GM23248 (cell line): Measurements from ENCODE around the gene ZBTB16. TPM values are rescaled to one million over a fixed set of nuclear protein-coding genes. Genes with fewer than 3 reads are reported as not detected.

ENCODE experiments used
- DNase-seq: peaks from one replicate; pipeline ENCODE4 v3.0.0-alpha.2; 2015
- H2AFZ ChIP-seq: fragments of 200-600 bp; sonication (generic); 2 replicates; pipeline ENCODE4 v1.6.1; 2016; ENCODE audit warnings: antibody characterized with exemption
- H3F3A ChIP-seq: fragments of 200-600 bp; sonication (generic); 2 replicates; pipeline ENCODE4 v1.6.1; 2016; ENCODE audit warnings: mild to moderate bottlenecking, antibody characterized with exemption, mixed run types; ENCODE audit not compliant: insufficient read depth
- H3K27ac ChIP-seq: fragments of 200-600 bp; sonication (generic); 2 replicates; pipeline ENCODE4 v1.5.1; 2016; ENCODE audit warnings: mild to moderate bottlenecking
- H3K27me3 ChIP-seq: fragments of 200-600 bp; sonication (generic); replicated peaks from 2 replicates; pipeline ENCODE4 v1.6.1; 2016; ENCODE audit warnings: mild to moderate bottlenecking; ENCODE audit not compliant: insufficient read depth
- H3K36me3 ChIP-seq: fragments of 200-600 bp; sonication (generic); 2 replicates; pipeline ENCODE4 v1.6.1; 2016; ENCODE audit warnings: low read depth, mild to moderate bottlenecking
- H3K4me1 ChIP-seq: fragments of 200-600 bp; sonication (generic); 2 replicates; pipeline ENCODE4 v1.6.1; 2016; ENCODE audit warnings: mild to moderate bottlenecking; ENCODE audit not compliant: insufficient read depth
- H3K4me2 ChIP-seq: fragments of 200-600 bp; sonication (generic); one replicate; pipeline ENCODE4 v1.6.1; 2016; ENCODE audit warnings: mild to moderate bottlenecking; ENCODE audit not compliant: unreplicated experiment
- H3K4me3 ChIP-seq: fragments of 200-600 bp; sonication (generic); 2 replicates; pipeline ENCODE4 v1.5.1; 2016; ENCODE audit warnings: mild to moderate bottlenecking
- H3K79me2 ChIP-seq: fragments of 200-600 bp; sonication (generic); 2 replicates; pipeline ENCODE4 v1.6.1; 2016; ENCODE audit warnings: mild to moderate bottlenecking; ENCODE audit not compliant: insufficient read depth
- H3K9ac ChIP-seq: fragments of 200-600 bp; sonication (generic); 2 replicates; pipeline ENCODE4 v1.6.1; 2016; ENCODE audit warnings: mild to moderate bottlenecking
- H3K9me2 ChIP-seq: fragments of 200-600 bp; sonication (generic); 2 replicates; pipeline ENCODE4 v1.6.1; 2016; ENCODE audit warnings: mixed run types, mild to moderate bottlenecking, moderate library complexity; ENCODE audit not compliant: insufficient read depth
- H3K9me3 ChIP-seq: fragments of 200-600 bp; sonication (generic); one replicate; pipeline ENCODE4 v1.6.1; 2017; ENCODE audit warnings: low read depth
- H4K20me1 ChIP-seq: fragments of 200-600 bp; sonication (generic); 2 replicates; pipeline ENCODE4 v1.6.0; 2016; ENCODE audit not compliant: insufficient read depth
- EZH2 ChIP-seq: fragments of 200-600 bp; sonication (generic); IDR thresholded peaks from 2 replicates; pipeline ENCODE4 v1.6.1; 2018; ENCODE audit warnings: antibody characterized with exemption, mild to moderate bottlenecking; ENCODE audit not compliant: insufficient read depth, poor library complexity, severe bottlenecking
- EZH2phosphoT487 ChIP-seq: fragments of 200-600 bp; sonication (generic); IDR thresholded peaks from 2 replicates; pipeline ENCODE4 v1.6.1; 2018; ENCODE audit warnings: antibody characterized with exemption, moderate library complexity, mild to moderate bottlenecking, low read depth; ENCODE audit not compliant: insufficient read depth
- WGBS, 2 experiments: methylation state at CpG; one replicate each; pipeline ENCODE4 v1.1.6; 2015 to 2017; ENCODE audit warnings: low lambda C conversion rate in 2 of 2, low coverage in 1 of 2; ENCODE audit errors: missing lambda C conversion rate in 2 of 2; 5-methylcytosine and 5-hydroxymethylcytosine counted together
- in situ Hi-C: fragments of 300-500 bp; cut with MboI; formaldehyde crosslinking; loops from 2 replicates; pipeline ENCODE4 v1.15.0; 2020
- polyA plus RNA-seq: library from polyadenylated mRNA; unstranded; fragments of >200 nt; fragmentation: Nextera tagmentation; extraction: Ambion mirVana; gene quantifications from 2 replicates; pipeline ENCODE4 v1.2.1, GENCODE V29; 2016
- total RNA-seq: library from RNA; depleted of rRNA; stranded (reverse); fragments of >200 nt; shearing (Covaris generic); gene quantifications from 2 replicates; pipeline ENCODE4 v1.2.3, GENCODE V29; 2014

Gene ZBTB16
- total and polyA plus RNA-seq, 2 experiments from 2014 or later, result not detected

- Histone ChIP-seq H3K9me3 (no peaks in the 10 kb centered on the region), H3K27ac (peak within 1 kb of the TSS; percentile 100), H3K4me3 (peak within 1 kb of the TSS; percentile 99), H2AFZ (no peak within 1 kb of the TSS), H3K27me3 (no peaks in the 10 kb centered on the region), H3F3A (peaks cover 87% of the 10 kb centered on the region), H3K36me3 (peaks cover 36% of the 10 kb centered on the region), H3K9me2 (no peaks in the 10 kb centered on the region), H3K79me2 (peaks cover 60% of the 10 kb centered on the region), H3K9ac (peak within 1 kb of the TSS; percentile 100), H3K4me1 (peaks cover 38% of the 10 kb centered on the region), H4K20me1 (peaks cover 5% of the 10 kb centered on the region; the same call in 1 of the 2 replicates), H3K4me2 (peak within 1 kb of the TSS; percentile 97)
- in situ Hi-C loops, result no loop called here
- TF ChIP-seq EZH2, result no peak
- TF ChIP-seq EZH2phosphoT487, result no peak
- 1 to 3% methylated on average over 11 of the region's 11 CpGs for WGBS, 2 experiments
- DNase-seq, result peak; percentile 98
Measured at GRCh38 chr11:114295676-114296604, 236.4 kb downstream of the ZBTB16 start, which contains the start of gene NNMT. TSS of gene NNMT (plus strand) at chr11:114296399. CDS start at chr11:114296557, 158 bp downstream.

- Histone ChIP-seq H3K9me2 (no peaks in the 10 kb centered on the region), H3K4me2 (peak overlapping the region; percentile 97), H3K79me2 (peaks cover 68% of the 10 kb centered on the region), H3K4me3 (peak overlapping the region; percentile 99), H3K27me3 (no peaks in the 10 kb centered on the region), H4K20me1 (peaks cover 10% of the 10 kb centered on the region; the same call in 1 of the 2 replicates), H3K9ac (peak overlapping the region; percentile 100), H3K9me3 (no peaks in the 10 kb centered on the region), H2AFZ (no peak overlapping the region), H3F3A (peaks cover 88% of the 10 kb centered on the region), H3K4me1 (peaks cover 29% of the 10 kb centered on the region), H3K27ac (peak overlapping the region; percentile 100), H3K36me3 (peaks cover 44% of the 10 kb centered on the region)
- 0 to 2% methylated on average over 7 of the region's 7 CpGs for WGBS, 2 experiments
- in situ Hi-C loops, result no loop called here
- TF ChIP-seq EZH2phosphoT487, result no peak
- TF ChIP-seq EZH2, result no peak
- DNase-seq, result peak; percentile 78
Measured at GRCh38 chr11:114296605-114297372, 237.3 kb downstream of the ZBTB16 start.

GRCh38 chr11:114297806-114298709, 238.5 kb downstream of the ZBTB16 start:
- H3K36me3 ChIP-seq, result peaks cover 57% of the 10 kb centered on the region
- peaks cover 23% of the 10 kb centered on the region for H3K4me1 ChIP-seq
- in situ Hi-C loops, result no loop called here

More at GRCh38 chr11:114297806-114298709, 238.5 kb downstream of the ZBTB16 start:
- peaks cover 87% of the 10 kb centered on the region for H3F3A ChIP-seq
- no peaks in the 10 kb centered on the region for H3K9me2 ChIP-seq
- TF ChIP-seq EZH2phosphoT487, result no peak
- TF ChIP-seq EZH2, result no peak
- peaks cover 77% of the 10 kb centered on the region for H3K79me2 ChIP-seq
- peak overlapping the region; percentile 99 for H3K4me3 ChIP-seq
- H3K27me3 ChIP-seq, result no peaks in the 10 kb centered on the region
- 37 to 39% methylated on average over 8 of the region's 8 CpGs for WGBS, 2 experiments
- peak overlapping the region; percentile 100 for H3K9ac ChIP-seq
- H2AFZ ChIP-seq, result no peak overlapping the region
- H3K27ac ChIP-seq, result peak overlapping the region; percentile 100
- H4K20me1 ChIP-seq, result peaks cover 10% of the 10 kb centered on the region; the same call in 1 of the 2 replicates
- DNase-seq, result peak; percentile 60
- H3K9me3 ChIP-seq, result no peaks in the 10 kb centered on the region
- peak overlapping the region; percentile 97 for H3K4me2 ChIP-seq
